PFSK-1 (cell line): ENCODE results near the gene TSPO.

Experiments
- POLR2AphosphoS5 ChIP-seq: IDR thresholded peaks from 2 replicates; pipeline ENCODE4 v1.6.1; 2012; ENCODE audit warnings: low read depth, mild to moderate bottlenecking, control low read depth, low read length, moderate library complexity
- REST ChIP-seq, 2 experiments: IDR thresholded peaks; 2 replicates each; pipeline versions ENCODE4 v1.6.1 to v1.8.0; 2011 to 2012; ENCODE audit warnings: low read depth in 2 of 2, low read length in 2 of 2, control low read depth in 1 of 2, inconsistent platforms in 1 of 2, mild to moderate bottlenecking in 1 of 2, moderate library complexity in 1 of 2; ENCODE audit not compliant: insufficient read depth in 1 of 2

- TF ChIP-seq POLR2AphosphoS5, result no peak
- TF ChIP-seq REST (IDR thresholded peaks at IDR 0.05; ENCODE audit: insufficient read depth in 1 of 2, low read depth in 2 of 2, low read length in 2 of 2), result no peak
Measured at GRCh38 chr22:43169310-43170130, 18.2 kb downstream of the TSPO start.
